HG03097 (cell line): Measurements from ENCODE around the gene EPS15.

Experiments used
- ATAC-seq: cut with Tn5 transposase; IDR thresholded peaks from one replicate; pipeline ENCODE4 v1.9.1; 2021; ENCODE audit not compliant: unreplicated experiment, low FRiP score

The EPS15 gene

GRCh38 chr1:51304360-51304759 lies 214.7 kb downstream of the EPS15 start:
- no peak for ATAC-seq
